Measurements from ENCODE around the gene SYCN.

GRCh38 chr19:39202998-39203355, 1.1 kb downstream of the SYCN start:
- no peak for TF ChIP-seq CTCF (IDR thresholded peaks at IDR 0.05)
- TF ChIP-seq POLR2A (IDR thresholded peaks at IDR 0.05): no peak
- no peak for TF ChIP-seq EP300 (IDR thresholded peaks at IDR 0.05)

Measured in tibial nerve (tissue), 4 donors.